Fibroblast of villous mesenchyme (primary cell): ENCODE results near the gene NANS. TPM values are rescaled to one million over a fixed set of nuclear protein-coding genes. Genes with fewer than 3 reads are reported as not detected.
A peak's percentile ranks its signal among the peaks of the same experiment; 100 is the strongest.

Experiments
- DNase-seq: peaks from one replicate; pipeline ENCODE4 v3.0.0-alpha.2; 2010; ENCODE audit warnings: low read depth
- H3K4me3 ChIP-seq: 2 replicates; pipeline ENCODE4 v1.5.1; 2011; ENCODE audit warnings: low read depth, mild to moderate bottlenecking, low read length
- total RNA-seq: library from RNA; depleted of rRNA; stranded (reverse); fragments of >200 nt; gene quantifications from 2 replicates; pipeline ENCODE4 v1.2.3, GENCODE V29; 2012
- TF ChIP-seq, protein P1 (sequence below): IDR thresholded peaks from 2 replicates; pipeline ENCODE4 v1.5.1; 2012; ENCODE audit warnings: low read depth, mild to moderate bottlenecking, low read length; ENCODE audit not compliant: insufficient read depth

Gene NANS, protein sequence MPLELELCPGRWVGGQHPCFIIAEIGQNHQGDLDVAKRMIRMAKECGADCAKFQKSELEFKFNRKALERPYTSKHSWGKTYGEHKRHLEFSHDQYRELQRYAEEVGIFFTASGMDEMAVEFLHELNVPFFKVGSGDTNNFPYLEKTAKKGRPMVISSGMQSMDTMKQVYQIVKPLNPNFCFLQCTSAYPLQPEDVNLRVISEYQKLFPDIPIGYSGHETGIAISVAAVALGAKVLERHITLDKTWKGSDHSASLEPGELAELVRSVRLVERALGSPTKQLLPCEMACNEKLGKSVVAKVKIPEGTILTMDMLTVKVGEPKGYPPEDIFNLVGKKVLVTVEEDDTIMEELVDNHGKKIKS
- 89.9 and 94.1 TPM in 2 replicates for total RNA-seq

- TF ChIP-seq, protein P1, sequence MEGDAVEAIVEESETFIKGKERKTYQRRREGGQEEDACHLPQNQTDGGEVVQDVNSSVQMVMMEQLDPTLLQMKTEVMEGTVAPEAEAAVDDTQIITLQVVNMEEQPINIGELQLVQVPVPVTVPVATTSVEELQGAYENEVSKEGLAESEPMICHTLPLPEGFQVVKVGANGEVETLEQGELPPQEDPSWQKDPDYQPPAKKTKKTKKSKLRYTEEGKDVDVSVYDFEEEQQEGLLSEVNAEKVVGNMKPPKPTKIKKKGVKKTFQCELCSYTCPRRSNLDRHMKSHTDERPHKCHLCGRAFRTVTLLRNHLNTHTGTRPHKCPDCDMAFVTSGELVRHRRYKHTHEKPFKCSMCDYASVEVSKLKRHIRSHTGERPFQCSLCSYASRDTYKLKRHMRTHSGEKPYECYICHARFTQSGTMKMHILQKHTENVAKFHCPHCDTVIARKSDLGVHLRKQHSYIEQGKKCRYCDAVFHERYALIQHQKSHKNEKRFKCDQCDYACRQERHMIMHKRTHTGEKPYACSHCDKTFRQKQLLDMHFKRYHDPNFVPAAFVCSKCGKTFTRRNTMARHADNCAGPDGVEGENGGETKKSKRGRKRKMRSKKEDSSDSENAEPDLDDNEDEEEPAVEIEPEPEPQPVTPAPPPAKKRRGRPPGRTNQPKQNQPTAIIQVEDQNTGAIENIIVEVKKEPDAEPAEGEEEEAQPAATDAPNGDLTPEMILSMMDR = peak; percentile 7
Observed at GRCh38 chr9:98056269-98057137, at the start of gene NANS. Gene NANS (plus strand): TSS chr9:98056732. CDS start chr9:98056809, 77 bp downstream.

GRCh38 chr9:98007251-98007928 is 49.1 kb upstream of the NANS start:
- DNase-seq = no peak
- TF ChIP-seq, protein P1 = no peak
- no peak overlapping the region for H3K4me3 ChIP-seq

More at GRCh38 chr9:98056269-98057137, at the start of gene NANS:
- H3K4me3 ChIP-seq = peak within 1 kb of the TSS; percentile 81
- peak; percentile 96 for DNase-seq

DNA sequence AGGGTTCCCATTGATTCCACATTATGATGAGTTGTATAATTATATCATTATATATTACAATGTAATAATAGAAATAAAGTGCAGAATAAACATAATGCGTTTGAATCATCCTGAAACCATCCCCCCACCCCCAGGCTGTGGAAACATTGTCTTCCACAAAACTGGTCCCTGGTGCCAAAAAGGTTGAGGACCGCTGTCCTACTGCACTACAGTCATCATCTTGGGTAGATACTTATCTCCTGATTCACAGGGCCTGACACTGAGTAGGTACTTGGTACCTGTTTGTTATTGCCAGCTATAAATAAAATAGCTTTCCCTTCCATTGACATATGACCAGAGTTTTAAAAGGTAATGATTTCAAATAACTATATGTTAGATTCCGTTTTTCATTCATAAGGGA is 47.8 kb upstream of the NANS start:
- no peak overlapping the region for H3K4me3 ChIP-seq
- TF ChIP-seq, protein P1 = no peak
- DNase-seq = no peak

GRCh38 chr9:98009437-98009836 is 47.1 kb upstream of the NANS start:
- no peak overlapping the region for H3K4me3 ChIP-seq
- DNase-seq = no peak
- TF ChIP-seq, protein P1 = no peak

DNA sequence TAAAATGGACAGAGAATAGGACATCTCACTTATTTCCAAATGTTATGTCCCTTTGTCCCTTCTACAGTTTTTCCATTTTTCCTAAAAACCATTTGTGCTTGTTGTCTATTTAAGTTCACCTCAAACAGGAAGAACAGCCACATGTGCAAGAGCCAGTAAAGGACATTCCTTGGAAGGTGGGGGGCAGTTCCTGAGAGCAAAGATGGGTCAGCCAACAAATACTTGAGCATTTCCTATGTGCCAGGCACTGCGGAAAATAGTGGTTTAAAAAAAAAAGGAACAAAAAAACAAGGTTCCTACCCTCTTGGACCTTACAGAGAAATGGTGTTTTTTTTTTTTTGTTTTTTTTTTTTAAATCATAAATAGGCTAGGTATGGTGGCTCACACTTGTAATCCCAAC is 46.6 kb upstream of the NANS start:
- peak; percentile 6 for DNase-seq
- TF ChIP-seq, protein P1 = no peak
- H3K4me3 ChIP-seq = no peak overlapping the region

DNA sequence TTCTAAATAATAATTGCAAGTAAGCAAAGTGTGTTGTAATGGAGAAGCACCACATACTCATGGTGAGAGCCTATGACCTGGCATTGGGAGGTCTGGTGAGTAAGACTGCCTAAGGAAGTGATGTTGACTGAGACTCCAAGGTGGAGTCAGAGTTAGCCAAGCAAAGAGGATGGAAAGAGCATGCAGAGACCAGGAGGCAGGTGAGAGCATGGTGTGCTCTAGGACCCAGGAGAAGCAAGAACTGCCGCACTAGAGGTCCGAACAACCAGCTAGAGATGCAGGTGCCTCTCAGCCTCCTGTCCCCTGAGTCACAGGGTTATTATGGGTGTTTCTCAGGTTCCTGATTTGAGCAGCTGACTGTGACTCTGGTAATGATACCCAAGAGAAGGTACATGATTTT is 46.1 kb upstream of the NANS start:
- TF ChIP-seq, protein P1 = no peak
- H3K4me3 ChIP-seq = no peak overlapping the region
- peak; percentile 6 for DNase-seq
